NCI-H1694 (cell line): ENCODE data around the gene MAK.
"Not testable (repeated sequence)": the region's sequence is repeated elsewhere in the genome, so short reads cannot be mapped to it uniquely, and the experiment has no call there.

ENCODE experiments used
- DNase-seq: peaks from one replicate; lab custom pipeline; 2025; lab: John Stamatoyannopoulos, UW

MAK gene, protein sequence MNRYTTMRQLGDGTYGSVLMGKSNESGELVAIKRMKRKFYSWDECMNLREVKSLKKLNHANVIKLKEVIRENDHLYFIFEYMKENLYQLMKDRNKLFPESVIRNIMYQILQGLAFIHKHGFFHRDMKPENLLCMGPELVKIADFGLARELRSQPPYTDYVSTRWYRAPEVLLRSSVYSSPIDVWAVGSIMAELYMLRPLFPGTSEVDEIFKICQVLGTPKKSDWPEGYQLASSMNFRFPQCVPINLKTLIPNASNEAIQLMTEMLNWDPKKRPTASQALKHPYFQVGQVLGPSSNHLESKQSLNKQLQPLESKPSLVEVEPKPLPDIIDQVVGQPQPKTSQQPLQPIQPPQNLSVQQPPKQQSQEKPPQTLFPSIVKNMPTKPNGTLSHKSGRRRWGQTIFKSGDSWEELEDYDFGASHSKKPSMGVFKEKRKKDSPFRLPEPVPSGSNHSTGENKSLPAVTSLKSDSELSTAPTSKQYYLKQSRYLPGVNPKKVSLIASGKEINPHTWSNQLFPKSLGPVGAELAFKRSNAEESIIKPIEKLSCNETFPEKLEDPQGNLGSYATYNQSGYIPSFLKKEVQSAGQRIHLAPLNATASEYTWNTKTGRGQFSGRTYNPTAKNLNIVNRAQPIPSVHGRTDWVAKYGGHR

DNA sequence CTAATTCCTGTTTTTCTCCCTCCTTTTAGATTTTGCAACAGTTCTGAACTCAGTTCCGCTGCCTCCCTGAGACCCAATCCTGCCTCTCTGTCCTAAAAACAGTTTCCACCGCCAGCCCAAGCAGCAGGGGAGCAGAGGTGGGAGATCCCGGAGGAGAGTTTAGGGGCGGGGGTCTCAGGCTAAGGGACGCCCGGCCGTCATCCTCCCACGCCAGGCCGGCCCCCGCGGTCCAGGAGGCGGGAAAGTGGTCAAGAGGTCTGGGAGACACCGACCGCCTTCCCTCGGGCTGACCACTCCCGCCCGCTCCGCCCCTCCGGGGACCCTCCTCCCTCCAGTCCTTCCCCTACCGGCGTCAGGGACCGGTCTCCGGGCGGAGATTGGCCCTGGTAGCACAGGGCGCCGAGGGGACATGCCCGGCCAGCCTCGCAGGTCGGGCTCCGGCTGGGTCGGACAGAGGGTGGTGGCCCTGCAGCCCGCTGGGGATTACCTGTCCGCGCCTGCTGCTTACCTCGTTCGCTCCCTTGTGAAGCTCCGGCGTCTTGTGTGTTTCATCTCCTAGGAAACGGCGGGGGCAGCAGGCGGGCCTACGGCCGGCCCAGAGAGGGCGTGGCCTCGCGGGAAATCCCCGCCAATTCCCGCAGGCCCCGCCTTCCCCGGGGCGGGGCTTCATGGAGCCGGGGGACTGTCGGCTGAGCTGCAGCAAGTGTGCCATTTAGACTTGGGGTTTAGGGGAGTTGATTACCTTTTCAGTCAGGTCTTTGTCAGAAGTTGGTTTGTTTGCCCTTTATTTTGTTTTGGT is at the start of gene MAK:
MAK (minus strand) TSS at position 545 of the 799 bp plus-strand sequence. CDS start 7,891 bp downstream, outside the sequence.
- DNase-seq: peak; percentile 15

DNA sequence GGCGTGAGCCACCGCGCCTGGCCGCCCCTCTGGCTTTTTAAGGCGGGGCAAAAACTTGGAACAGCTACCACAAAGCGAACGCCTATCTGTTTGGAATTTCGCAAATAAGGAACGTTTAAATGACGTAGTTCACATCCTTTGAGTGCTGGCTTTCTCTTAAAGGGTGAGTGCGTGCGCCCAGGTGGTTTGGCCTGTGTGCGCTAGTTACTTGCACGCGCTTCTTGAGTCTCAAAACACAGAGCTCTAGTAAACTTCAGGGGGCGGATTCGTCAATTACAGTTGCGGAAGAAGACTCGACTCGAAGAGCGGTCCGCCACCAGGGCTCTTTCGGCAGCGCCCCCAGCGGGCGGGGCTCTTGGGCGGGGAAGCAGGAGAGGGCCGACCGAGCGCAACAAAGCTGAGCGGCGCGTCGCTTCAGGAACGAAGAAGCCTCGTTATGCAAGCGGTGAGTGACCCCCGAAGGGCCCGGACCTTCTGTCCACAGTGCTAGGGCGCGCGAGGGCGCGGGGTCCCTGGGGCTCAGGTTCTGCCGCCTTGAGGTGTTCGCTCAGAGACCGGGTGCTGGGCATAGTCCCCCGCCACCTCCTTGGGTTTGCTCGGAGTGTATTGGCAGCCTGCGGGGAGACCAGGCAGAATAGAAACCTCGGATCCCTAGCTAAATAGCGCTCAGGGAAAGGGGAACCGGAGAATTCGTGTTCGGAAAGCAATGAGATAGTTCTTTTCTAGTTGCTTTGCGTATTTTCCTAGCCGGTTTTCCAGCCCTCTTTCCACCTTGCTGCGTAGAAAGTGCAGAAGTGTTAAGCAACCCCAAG is 48.6 kb upstream of the MAK start, which contains the start of gene SYCP2L:
SYCP2L (plus strand) TSS at position 362 of the 812 bp plus-strand sequence; CDS start at position 437, 75 bp downstream.
- no peak for DNase-seq

DNA sequence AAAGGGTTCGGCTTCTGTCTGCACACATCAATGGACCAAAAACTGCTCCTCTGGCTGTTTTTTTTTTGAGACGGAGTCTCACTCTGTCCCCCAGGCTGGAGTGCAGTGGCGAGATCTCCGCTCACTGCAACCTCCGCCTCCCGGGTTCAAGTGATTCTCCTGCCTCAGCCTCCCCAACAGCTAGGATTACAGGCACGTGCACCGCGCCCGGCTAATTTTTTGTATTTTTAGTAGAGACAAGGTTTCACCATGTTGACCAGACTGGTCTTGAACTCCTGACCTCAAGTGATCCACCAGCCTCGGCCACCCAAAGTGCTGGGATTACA is 48.0 kb upstream of the MAK start:
- not testable (repeated sequence) for DNase-seq

DNA sequence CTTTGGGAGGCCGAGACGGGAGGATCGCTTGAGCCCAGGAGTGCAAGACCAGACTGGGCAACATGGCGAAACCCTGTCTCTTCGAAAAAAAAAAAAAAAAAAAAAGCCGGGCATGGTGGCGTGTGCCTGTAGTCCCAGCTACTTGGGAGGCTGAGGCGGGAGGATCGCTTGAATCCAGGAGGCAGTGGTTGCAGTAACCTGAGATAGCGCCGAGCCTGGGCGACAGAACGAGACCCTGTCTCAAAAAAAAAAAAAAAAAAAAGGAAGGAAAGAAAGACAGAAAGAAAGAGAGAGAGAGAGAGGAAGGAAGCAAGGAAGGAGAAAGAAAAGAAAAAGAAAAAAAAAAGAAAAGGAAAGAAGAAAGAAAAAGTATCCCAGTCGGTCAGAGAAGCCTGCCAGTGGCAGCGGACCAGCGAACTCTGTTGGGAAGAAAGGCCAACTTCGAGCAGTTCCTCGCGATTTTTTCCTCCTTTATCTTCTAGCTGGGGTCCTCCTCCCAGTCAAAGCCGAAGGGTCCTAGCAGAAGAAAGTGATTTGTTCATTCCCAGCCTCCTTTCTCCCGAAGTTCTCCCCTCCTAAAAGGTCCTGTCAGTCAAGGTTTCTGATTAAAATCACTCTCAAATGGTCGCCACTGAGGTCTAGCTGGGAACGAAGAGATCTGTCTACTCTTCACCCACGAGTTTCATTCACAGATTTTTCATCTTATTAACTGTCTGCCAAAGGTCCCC is 46.1 kb upstream of the MAK start:
- no peak for DNase-seq

DNA sequence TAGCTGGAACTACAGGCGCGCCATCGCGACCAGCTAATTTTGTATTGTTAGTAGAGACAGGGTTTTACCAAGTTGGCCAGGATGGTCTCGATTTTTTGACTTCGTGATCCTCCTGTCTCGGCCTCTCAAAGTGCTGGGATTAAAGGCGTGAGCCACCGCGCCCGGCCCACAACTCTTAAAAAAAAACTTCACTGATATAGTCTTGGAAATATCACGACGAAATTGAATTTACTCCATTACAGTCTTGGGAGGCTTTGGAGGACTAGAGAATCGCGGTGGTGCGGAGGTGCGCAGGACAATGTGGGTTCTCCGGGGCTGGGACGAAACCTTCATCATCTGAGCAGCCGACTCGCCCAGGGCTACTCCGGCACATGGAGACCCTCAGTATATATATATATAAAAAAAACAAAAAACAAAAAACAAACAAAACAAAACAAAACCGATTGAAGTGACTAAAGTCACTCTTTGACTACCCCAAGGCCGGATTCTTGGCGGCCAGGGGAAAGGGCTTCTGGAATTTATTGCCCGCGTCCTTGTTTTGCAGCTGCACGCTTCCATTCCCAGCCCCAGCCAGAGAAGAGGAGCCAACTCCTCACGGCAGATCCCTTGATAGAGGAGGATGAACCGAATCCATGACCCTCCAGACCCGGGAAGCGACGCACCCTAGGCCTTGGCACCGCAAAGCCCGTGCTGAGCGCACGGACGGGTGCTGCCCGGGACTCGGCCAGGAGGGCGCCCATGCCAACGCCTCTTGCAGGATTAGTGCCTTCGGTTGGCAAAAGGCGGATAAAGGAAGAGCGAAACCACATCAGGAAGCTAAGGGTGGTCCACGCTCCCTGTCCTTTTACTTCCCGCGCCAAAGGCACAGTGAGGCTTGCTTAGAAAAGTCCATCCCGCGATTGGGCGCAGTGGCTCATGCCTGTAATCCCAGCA is 45.2 kb upstream of the MAK start:
- DNase-seq: no peak

DNA sequence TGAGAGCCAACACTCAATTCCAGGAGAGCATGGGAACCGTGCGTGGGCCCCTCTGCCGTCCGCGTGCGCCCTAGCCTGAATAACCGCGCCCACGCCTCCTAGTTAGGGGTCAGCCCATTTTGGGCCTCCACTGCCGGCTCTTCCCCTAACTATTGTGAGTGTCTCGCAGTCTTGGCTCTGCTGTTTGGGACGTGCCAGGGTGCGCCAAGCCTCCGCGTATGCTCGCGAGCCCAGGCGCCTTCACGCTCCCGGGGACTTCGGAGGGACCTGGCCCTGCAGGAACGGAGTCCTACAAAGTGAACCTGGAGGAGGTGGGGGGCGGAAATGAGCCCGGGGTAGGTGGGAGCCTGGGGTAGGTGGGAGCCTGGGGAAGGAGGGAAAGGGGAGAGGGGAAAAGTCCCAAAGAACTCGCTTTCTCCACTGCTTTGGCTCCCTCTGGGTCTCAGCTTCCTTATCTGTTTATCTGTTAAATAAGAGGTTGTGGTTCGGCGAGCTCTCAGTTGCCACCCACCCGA is 44.4 kb upstream of the MAK start:
- no peak for DNase-seq

DNA sequence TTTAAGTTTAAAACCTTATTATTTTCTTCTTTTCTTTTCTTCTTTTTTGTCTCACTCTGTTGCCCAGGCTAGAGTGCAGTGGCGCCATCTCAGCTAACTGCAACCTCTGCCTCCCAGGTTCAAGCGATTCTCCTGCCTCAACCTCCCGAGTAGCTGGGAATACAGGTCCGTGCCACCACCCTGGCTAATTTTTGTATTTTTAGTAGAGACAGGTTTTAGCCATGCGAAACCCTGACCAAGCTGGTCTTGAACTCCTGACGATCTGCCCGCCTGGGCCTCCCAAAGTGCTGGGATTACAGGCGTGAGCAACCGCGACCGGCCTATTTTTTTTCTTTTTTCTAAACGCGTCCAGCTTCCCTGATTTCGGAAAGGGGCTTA is 43.9 kb upstream of the MAK start:
- not testable (repeated sequence) for DNase-seq

DNA sequence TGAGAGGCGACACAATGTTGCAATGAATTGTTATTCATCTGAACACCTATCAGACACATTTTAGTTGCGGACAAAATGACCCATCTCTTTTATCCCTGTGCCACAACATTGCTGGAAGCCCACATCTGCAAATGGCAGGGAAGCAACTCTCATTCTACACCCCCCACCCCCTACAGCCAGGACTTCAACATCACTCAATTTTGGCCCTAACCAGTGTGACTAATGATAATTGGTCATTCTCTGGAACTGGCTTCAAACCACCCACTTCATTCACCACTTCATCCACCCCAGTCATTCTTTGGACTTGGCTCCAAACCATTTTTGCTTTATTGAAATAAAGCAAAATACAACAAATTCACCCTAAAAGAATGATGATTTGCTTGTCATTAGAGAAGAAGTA is 42.0 kb upstream of the MAK start:
- no peak for DNase-seq

DNA sequence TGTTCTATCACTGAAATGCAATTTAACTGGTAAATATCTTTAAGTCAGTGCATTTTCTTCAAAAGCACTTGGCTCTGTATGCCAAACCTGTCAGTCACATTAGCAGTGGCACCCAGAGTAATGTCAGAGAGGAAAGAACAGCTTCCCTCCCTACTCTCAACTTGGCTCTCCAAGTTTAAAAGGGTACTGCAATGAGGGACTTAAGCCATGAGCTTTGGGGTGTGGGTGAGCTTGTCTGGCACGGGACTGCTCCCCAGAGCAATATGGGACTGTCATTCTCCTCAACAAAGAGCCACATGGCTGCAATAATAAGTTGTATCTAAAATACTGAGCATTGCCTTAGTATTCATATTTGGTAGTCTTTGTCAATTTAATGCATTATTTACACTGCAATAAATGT is 39.5 kb upstream of the MAK start:
- no peak for DNase-seq

DNA sequence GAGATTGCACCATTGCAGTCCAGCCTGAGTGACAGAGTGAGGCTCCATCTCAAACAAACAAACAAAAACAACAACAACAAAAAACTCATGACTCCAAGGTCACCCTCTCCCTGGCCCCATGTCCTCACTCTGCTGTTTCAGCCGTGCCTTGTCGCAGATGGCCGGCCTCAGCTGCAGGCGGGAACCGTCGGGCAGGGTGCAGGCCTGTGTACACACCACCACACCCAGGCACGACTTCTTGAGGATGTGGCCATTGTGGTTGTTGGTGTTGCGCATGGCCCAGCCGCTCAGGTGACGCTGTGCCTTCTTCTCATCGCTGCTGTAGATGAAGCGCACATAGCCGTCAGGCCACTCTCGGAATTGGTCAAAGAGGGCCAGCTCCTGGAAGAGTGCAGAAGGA is 38.7 kb upstream of the MAK start:
- no peak for DNase-seq

DNA sequence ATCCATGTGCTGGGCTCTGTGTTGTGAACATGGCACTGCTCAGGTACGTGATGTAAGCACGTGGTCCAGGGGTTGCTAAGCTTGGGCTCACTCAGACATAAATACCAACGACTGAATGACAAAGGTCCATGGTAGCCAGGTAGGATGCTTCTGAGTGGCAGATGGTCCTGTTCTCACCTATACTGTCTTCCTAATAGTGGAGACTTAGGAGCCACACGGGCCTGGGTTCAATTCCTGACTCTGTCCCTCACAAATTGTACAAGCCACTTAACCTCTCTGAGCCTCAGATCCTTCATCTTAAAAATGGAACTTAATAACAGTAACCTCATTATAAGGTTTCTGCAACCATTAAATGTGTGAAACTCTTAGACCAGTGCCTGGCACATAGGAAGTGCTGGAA is 36.7 kb upstream of the MAK start:
- no peak for DNase-seq

DNA sequence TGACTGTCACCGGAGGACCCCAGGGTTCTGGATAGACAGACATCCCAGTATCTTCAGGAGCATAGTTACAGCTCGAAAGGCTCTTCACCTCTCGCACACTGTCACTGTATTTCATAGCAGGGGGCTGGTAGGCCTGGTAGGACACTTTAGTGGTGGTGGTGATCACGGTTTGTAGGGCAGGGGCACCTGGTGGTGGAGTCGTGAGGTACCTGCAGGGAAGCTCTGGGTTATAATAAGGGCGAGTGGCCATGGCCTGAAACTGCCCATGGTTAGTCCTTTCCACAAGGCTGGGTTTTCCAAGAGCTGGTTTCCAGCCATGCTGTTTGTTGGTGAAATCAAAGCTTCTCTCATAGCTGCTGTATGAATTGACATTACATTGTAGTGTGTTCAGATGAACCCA is 35.9 kb upstream of the MAK start:
- no peak for DNase-seq

DNA sequence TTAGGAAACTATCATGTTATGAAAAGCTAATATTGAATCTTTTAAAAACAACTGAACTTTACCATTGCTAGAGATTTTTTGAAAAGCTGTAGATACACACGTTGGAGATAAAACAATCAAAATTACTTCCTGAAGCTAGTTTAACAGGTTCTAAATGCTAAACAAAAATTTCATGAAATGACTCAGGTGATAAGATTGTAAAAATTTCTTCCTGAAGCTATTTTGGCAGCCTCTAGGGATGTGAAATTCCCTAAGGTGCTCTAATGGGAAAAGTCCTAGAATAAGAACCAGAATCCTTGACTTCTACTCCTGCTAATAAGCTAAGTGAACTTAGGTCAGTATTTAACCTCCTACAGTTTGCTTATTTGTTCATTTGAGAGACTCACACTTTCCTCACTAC is 35.0 kb upstream of the MAK start:
- no peak for DNase-seq

DNA sequence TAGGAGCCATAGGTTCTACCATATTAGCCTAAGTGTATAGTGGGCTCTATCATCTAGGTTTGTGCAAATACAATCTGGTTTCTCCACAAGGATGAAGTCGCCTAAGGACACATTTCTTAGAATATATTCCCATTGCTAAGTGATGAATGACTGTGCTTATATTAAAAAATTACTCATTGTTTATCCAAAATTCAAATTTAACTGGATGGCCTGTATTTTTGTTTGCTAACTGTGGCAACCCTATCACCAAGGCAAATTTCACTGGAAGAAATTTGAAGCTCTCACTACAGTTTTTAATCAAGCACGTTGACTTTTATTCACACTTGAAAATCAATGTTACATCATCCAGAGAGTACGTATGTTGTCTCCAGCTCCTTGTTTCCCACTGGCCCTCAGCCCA is 29.6 kb upstream of the MAK start:
- DNase-seq: no peak

DNA sequence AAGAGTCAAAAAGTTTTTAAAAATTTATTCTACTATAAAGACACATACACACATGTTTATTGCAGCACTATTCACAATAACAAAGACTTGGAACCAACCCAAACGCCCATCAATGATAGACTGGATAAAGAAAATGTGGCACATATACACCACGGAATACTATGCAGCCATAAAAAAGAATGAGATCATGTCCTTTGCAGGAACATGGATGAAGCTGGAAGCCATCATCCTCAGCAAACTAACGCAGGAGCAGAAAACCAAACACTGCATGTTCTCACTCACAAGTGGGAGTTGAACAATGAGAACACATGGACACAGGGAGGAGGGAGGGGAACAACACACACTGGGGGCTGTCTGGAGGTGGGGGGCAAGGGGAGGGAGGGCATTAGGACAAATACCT is 28.4 kb upstream of the MAK start:
- not testable (repeated sequence) for DNase-seq

DNA sequence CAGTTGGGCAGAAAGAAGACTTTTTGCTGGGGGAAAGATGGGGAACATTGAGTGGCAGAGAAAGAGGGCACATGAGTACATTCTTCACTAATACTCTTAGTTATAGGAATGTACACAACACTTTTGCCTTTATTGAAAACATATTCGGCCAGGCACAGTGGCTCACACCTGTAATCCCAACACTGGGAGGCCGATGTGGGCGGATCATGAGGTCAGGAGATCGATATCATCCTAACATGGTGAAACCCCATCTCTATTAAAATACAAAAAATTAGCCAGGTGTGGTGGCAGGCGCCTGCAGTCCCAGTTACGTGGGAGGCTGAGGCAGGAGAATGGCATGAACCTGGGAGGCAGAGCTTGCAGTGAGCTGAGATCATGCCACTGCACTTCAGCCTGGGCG is 24.7 kb upstream of the MAK start:
- not testable (repeated sequence) for DNase-seq

DNA sequence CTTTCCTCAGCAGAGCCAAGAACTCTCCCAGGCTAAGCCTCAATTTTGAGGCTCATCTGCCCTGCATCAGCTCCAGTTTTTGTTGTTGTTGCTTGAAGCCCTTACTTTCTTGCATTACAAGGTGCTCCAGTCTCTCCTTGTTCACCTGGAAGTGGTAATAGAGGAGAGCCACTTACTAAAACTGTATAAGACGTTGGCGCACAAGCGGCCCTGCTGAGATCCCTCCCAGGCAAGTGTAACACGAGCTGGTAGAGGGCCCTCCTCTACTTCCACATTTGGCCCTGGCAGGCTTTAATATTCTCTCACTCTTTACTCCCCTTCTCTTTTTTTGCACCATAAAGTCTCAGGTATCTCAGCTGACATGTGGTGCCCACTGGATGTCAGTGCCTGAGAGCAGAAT is 24.0 kb upstream of the MAK start:
- DNase-seq: no peak

DNA sequence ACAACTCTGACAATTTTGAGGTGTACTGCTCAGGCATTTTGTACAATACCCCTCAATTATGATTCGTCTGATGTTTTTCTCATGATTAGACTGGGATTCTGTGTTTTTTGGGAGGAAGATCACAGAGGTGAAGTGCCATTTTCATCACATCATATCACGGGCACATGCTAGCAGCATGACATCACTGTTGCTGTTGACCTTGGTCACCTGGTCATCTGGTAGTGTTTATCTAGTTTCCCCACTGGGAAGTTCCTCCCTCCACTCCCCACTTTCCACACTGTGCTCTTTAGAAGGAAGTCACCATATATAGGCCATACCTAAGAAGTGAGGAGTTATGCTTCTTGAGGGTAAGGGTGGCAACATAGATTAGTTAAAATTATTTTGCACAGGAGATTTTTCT is 22.7 kb upstream of the MAK start:
- DNase-seq: no peak

DNA sequence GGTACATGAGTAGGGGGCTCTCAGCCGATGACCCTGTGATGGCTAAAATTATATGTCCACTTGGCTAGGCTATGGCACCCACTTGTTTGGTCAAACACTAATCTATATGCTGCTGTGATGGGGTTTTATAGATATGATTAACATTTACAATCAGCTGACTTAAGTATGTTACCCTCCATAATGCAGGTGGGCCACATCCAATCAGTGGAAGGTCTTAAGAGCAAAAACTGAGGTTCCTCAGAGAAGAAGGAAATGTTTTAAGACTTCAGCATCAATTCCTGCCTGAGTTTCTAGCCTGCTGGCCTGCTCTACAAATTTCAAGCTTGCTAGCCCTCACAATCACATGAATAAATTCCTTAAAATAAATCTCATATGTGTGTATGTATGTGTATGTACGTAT is 18.9 kb upstream of the MAK start:
- DNase-seq: no peak
